GM19239 (cell line): ENCODE data around the gene OR52B4.
A peak's percentile ranks its signal among the peaks of the same experiment; 100 is the strongest.
"Not testable (repeated sequence)": the region's sequence is repeated elsewhere in the genome, so short reads cannot be mapped to it uniquely, and the experiment has no call there.

Experiments
- DNase-seq: peaks from one replicate; pipeline ENCODE4 v3.0.0; 2011; ENCODE audit warnings: low spot score; ENCODE audit not compliant: insufficient read length
- FAIRE-seq: peaks from 2 replicates; lab custom pipeline; 2011; peaks lifted over from hg19 to GRCh38; lab: Jason Lieb, UNC

The OR52B4 gene

DNA sequence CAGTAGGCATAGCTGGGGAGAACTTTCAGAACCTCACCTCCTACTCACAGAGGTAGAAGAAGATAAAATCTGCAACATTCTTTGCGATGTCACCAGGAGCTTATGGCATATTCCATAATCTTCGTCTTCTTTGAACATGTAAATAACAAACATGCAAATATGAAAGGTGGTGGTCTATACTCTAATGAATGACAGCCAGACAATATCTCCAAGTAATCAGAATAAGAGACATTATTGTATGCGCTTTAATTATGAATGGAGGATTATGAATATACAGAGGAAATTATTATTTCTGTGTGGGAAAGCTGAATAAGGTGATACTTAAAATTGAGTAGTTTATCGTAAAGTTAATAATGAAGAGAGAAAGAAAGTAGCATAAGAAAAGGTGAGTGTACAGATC lies at the start of gene OR52B4:
TSS of gene OR52B4 (minus strand) at position 101 of the 400 bp plus-strand sequence. CDS start at position 10, 91 bp downstream.
- FAIRE-seq, result no peak
- DNase-seq, result no peak

GRCh38 chr11:4416816-4417215 lies 48.6 kb upstream of the OR52B4 start:
- no peak for FAIRE-seq
- no peak for DNase-seq

DNA sequence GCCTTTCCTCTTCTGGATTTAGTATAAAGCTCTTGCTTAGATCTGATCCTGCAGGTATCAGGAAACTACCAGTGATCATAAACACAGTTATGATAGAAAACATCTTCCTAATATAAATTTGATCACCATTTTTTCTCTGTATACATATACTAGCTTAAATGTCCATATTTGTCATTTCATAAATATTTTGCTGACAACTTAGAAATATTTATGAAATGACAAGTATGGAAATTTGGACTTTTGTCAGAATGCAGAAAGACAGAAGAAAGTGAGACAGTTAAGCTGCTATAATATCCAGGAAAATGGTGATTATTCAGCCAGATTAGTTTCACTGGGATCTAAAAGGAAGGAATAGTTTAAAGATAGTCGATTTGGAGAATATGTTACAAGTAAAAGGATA lies 48.1 kb upstream of the OR52B4 start:
- DNase-seq, result no peak
- no peak for FAIRE-seq

- not testable (repeated sequence) for FAIRE-seq, DNase-seq
Observed at GRCh38 chr11:4406206-4406605, 38.0 kb upstream of the OR52B4 start.

DNA sequence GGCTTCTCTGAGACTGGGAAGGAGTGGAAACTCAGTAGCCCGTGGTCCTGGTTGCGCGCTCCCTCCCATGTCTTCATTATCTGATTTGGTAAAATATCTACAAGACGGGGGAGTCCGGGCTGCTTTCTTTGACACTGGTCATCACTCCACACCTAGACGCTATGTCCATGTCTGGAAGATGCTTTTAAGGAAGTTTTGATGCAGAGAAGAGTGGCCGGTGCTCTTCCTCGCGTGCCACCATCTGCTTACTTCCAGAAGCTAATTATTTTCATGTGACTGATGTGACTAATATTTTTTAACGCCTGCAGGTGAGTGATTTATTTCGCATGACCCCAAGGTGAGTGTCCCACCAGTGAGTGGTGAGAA lies 25.7 kb upstream of the OR52B4 start:
- DNase-seq, result no peak
- FAIRE-seq, result no peak

GRCh38 chr11:4393209-4393857 lies 25.1 kb upstream of the OR52B4 start, which contains the start of gene TRIM21:
TRIM21 (minus strand) TSS chr11:4393702; CDS start chr11:4390409, 3,293 bp downstream.
- FAIRE-seq (peak; percentile 99), DNase-seq (peak; percentile 69)

GRCh38 chr11:4388221-4388620 lies 20.0 kb upstream of the OR52B4 start:
- FAIRE-seq (no peak), DNase-seq (no peak)

- DNase-seq, result no peak
- no peak for FAIRE-seq
Observed at GRCh38 chr11:4385978-4386740, 18.0 kb upstream of the OR52B4 start.

DNA sequence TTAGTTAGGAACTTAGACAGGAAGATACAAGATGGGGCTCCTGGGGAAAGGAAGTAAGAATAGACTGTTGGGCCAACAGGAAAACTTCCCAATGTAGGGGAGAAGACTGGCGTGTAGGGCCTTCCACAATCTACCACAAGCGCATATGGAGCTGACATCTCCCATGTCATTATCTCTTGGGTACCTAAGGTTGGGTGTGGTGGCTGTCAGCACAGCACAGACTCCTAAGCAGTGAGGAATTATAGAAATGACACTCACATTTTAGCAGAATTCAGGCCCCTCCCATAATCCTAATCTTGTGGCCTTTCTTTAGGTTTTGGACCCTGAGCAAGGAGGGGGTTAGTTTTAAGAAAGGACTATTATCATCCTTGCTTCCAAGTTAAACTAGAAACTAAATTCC lies 13.7 kb upstream of the OR52B4 start:
- DNase-seq (no peak), FAIRE-seq (no peak)

- no peak for DNase-seq
- no peak for FAIRE-seq
Observed at GRCh38 chr11:4375431-4376140, 7.4 kb upstream of the OR52B4 start.

DNA sequence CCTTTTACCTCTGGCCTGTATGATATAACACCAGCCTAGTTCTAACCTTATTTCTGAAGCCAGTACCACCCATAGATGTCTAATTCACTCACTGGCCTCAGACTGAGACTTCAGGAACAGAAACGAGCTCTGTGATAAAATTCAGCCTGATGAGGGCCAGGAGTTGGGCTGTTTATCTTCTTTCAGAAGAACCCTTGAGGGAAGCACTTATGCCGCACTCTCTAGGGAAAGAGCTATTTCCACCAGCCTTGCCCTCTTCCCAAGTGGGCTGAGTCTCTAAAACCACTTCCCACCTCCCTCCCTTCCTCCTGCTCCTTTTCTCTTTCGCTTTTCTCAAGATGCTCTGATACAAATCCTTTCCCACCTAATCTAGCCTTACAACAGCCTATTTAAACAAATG lies 2.0 kb upstream of the OR52B4 start:
- DNase-seq (no peak), FAIRE-seq (no peak)

DNA sequence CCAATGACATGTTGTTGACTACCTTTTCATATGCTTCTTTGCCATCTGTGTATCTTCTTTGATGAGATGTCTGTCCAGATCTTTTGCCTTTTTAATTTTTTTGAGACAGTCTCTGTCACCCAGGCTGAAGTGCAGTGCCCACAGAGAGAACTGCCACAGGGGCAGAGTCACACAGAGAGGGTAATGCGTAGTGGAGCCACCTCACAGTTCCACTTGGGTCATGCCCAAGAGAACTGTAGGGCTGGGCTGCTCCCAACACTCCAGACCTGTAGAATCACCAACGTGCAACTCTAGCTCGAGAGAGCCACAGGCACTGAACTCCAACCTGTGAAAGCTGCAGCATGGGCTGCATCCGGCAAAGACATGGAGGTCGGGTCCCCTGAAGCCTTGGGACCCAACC lies 20.0 kb downstream of the OR52B4 start:
- FAIRE-seq, DNase-seq: not testable (repeated sequence)

- not testable (repeated sequence) for FAIRE-seq, DNase-seq
Observed at GRCh38 chr11:4345366-4345765, 22.8 kb downstream of the OR52B4 start.

GRCh38 chr11:4334356-4334755 lies 33.8 kb downstream of the OR52B4 start:
- FAIRE-seq, DNase-seq: not testable (repeated sequence)
